Measurements from ENCODE around the gene UMODL1.
A peak's percentile ranks its signal among the peaks of the same experiment; 100 is the strongest.

Gene UMODL1

DNA sequence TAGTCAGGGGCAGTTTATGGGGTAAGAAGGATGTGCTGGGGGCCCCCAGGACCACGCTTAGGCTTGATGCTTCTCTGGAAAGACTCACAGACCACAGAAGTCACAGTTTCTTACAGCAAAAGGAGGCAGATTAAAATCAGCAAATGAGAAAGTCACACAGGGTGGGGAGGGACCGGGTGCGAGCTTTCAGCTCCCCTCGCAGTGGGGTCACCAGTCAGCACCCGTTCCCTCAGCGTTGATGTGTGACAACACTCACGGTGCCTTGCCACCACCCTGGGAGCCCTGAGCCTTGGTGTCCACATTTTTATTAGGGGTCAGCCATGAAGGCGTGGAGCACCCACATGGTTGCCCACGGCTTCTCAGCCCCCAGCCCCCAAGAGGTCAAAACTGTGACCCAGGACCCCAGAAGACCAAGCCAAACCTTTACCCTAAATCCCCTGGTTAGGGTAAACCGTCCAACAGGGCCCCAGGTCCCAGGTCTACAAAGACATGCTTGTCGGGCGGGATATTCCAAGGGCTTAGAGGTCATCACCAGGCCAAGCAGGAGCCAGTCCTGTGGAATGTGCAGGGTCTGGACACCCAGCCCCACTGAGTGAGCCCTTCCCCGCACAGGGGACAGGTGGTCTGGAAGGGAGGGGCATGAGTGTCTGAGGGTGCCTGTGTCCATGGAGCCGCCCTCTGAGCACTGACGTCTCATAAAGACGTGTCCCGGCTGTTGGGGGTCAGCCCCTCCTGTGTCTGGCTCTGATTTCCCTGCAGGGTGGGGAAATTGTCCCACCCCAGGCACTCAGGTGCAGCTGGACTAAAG is 83.3 kb downstream of the UMODL1 start:
- Mint-ChIP-seq H3K9me3 (no peaks in the 10 kb centered on the region), H3K27me3 (peaks cover 6% of the 10 kb centered on the region), H3K27ac (no peak overlapping the region), H3K4me3 (no peak overlapping the region), H3K4me1 (peaks cover 12% of the 10 kb centered on the region)
- ATAC-seq (no peak), DNase-seq (no peak)

DNA sequence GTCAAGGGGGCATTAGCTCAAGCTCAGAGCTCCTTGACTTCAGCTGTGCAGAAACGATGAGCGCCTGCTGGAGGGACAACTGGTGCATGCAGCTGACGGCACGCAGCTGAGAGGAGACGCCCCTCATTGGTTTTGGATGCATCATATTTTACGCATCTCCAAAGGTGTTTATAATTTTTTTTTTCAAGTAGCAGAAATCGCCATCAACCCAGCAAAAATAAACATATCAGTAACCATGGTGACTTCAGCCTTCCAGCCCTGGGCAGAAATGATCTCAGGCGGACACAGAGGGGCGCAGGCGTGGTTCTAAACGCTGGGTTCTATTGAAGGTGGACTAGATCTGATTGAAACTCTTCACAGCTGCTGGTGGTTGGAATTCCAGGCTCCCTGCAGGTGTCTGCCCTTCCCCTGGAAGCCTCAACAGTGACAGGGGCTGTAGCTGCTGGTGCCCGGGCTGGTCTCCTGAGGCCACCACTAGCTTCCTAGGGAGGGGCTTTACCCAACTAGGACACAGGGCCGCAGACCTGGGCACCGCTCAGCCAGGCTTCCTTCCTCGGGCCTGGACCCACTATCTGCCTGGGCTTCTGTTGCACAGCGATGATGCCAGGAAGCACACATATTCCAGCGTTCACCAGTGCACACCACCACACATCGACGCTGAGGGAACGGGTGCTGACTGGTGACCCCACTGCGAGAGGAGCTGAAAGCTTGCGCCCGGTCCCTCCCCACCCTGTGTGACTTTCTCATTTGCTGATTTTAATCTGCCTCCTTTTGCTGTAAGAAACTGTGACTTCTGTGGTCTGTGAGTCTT is 84.1 kb downstream of the UMODL1 start:
- Mint-ChIP-seq H3K4me3 (no peak overlapping the region), H3K9me3 (no peaks in the 10 kb centered on the region), H3K27me3 (peaks cover 6% of the 10 kb centered on the region), H3K4me1 (peaks cover 14% of the 10 kb centered on the region), H3K27ac (no peak overlapping the region)
- DNase-seq (no peak), ATAC-seq (no peak)

DNA sequence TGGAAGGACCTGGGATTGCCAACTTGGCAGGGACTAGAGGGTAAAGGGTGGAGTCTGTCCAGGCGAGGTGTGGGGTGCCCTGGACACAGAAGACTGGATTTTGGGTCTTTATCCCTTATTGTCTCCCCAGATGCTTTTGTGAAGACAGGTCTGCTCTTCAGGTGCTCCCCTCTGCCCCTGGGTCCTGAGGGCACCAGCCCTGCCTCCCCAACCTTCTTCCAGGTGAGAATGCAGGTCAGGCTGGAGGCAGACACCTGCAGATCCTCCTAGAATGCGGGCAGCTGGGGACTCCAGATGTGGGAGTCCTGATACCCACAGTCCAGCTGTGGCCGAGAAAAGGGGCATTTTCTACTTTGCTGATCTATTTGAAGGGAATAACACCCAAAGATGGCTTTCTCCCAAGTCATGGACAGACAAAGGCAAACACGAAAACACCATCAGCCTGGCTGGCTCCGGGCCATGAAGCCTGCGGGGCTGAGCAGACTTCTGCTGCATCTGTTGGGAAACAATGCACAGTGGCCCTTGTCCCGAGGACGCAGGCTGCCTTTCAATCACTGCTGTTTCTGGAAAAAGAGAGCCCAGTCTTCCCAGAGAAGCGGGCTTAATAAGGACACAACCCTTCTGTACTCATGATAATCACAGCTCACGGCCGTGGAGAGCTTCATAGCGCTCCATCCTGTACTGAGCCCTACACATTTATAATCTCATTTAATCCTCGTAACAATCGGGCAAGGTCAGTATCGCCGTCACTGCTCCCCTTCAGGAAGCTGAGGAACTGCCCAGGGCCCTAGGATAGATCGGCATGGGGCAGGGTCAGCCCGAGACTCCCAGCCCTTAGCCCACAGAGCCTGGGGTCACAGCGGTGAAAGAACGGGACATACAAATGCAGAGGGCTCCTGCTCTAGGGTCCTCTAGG is 85.8 kb downstream of the UMODL1 start:
- ATAC-seq (no peak), DNase-seq (no peak)
- H3K4me1 Mint-ChIP-seq, result peaks cover 31% of the 10 kb centered on the region
- H3K27ac Mint-ChIP-seq, result peak overlapping the region in 1 of 2 donors; percentile 21
- H3K9me3 Mint-ChIP-seq, result no peaks in the 10 kb centered on the region
- no peak overlapping the region for H3K4me3 Mint-ChIP-seq
- H3K27me3 Mint-ChIP-seq, result peaks cover 6% of the 10 kb centered on the region

DNA sequence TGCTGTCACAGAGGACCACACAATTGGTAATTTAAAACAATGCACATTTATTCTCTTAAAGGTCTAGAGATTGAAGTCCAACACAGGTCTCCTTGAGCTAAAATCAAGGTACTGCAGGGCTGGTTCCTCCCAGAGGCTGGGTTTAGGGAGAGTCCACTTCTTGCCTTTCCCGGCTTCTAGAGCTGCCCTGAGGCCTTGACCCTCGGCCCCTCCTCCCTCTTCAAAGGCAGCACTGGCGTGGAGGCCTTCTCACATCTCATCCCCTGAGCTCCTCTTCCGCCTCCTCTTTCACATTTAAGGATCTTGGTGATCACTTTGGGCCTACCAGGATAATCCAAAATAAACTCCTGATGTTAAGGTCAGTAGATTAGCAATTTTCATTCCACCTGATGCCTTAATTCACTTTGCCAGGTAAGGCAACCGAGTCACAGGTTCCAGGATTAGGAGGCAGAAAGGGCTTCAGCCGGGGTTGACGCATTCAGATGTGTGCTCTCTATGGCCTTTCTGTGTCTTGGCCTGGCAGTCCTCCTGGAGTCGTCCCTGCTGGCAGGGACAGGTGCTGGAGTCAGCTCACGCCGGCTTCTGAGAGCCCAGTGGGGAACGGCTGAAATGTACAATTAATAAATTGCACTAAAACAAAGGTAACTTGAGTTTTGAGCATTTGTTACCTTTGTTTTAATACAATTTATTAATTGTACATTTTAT is 86.6 kb downstream of the UMODL1 start:
- H3K4me1 Mint-ChIP-seq, result peaks cover 39% of the 10 kb centered on the region
- H3K27ac Mint-ChIP-seq, result no peak overlapping the region
- ATAC-seq (no peak), DNase-seq (no peak)
- no peaks in the 10 kb centered on the region for H3K9me3 Mint-ChIP-seq
- peaks cover 6% of the 10 kb centered on the region for H3K27me3 Mint-ChIP-seq
- H3K4me3 Mint-ChIP-seq, result no peak overlapping the region

DNA sequence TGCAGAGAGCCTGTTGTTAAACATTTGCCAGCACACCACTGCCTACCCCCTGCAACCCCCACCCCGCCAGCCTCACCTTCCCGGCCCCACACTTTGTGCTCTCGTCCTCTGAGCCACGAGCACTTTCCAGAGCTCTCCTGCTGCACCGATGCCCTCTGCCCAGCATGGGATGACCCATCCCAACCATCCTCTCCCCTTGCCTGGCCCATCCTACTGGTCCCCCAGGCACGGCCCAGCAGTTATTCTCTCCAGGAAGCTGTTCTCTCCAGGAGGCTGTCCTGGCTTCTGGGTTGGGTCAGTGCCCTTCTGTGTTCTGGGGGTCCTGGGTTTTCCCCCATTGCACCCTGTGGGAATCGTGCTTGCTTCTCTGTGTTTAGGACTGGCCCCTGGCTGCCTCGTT is 87.7 kb downstream of the UMODL1 start:
- Mint-ChIP-seq H3K4me1 (peaks cover 50% of the 10 kb centered on the region), H3K27me3 (peaks cover 6% of the 10 kb centered on the region), H3K9me3 (no peaks in the 10 kb centered on the region), H3K27ac (no peak overlapping the region), H3K4me3 (no peak overlapping the region)
- ATAC-seq (no peak), DNase-seq (no peak)

DNA sequence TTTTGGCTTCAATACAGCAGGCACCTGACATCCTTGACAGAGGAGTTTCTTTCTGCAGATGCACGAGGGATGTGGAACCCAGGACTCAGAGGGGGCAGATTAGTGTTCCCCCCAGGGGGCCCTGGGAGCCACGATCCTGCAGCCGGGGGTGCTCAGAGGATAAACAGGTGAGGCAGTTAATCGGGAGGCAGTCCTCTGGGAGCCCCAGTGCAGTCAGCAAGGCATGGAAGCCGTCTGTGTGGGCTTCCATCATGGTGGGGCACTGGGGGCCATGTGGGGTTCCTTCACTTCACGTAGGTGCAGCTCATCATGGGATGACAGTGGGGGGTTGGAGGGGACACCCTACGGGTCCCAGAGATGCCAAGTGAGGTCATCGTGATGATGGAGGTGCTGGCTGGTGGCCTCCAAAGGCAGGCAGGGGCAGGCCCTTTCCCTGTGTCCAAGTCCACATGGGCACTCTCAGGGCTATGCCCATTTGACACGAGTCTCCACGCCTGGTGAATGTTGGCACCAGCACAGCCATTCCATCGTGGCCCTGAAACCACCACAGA is 88.5 kb downstream of the UMODL1 start:
- DNase-seq (no peak), ATAC-seq (no peak)
- H3K27me3 Mint-ChIP-seq, result peaks cover 6% of the 10 kb centered on the region
- peaks cover 58% of the 10 kb centered on the region for H3K4me1 Mint-ChIP-seq
- H3K27ac Mint-ChIP-seq, result no peak overlapping the region
- no peak overlapping the region for H3K4me3 Mint-ChIP-seq
- no peaks in the 10 kb centered on the region for H3K9me3 Mint-ChIP-seq

DNA sequence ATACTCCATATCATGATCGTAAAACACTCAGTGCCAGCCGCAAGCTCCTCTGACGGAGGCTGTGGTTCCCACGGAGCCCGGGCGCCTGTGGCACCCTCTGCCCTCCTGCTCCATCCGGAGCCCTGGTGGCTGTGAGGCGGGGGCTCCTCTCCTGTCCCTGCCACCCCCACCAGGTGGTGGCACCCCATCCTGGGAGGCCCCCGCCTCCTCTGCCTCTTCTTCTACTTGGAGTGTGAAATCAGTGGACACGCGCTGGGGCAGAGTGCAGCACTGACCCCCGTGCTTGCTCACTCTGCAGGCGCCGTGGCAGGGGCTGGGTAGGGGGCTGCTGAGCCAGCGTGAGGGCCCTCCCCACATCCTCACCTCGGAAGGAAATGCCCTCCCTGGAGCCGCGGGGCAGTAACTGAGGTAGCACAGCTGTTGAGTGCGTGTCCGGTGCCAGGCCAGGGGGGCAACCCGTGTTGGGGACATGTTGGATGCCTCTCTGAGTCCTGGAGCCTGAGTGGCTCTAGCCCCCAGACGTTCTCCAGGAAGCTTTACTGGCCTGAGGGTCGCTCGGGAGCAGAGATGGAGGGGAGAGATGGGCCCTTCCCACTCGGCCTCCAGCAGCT is 89.1 kb downstream of the UMODL1 start:
- ATAC-seq (peak; percentile 27), DNase-seq (no peak)
- no peaks in the 10 kb centered on the region for H3K9me3 Mint-ChIP-seq
- peaks cover 59% of the 10 kb centered on the region for H3K4me1 Mint-ChIP-seq
- peak overlapping the region in 1 of 2 donors; percentile 17 for H3K4me3 Mint-ChIP-seq
- no peak overlapping the region for H3K27ac Mint-ChIP-seq
- peaks cover 6% of the 10 kb centered on the region for H3K27me3 Mint-ChIP-seq

DNA sequence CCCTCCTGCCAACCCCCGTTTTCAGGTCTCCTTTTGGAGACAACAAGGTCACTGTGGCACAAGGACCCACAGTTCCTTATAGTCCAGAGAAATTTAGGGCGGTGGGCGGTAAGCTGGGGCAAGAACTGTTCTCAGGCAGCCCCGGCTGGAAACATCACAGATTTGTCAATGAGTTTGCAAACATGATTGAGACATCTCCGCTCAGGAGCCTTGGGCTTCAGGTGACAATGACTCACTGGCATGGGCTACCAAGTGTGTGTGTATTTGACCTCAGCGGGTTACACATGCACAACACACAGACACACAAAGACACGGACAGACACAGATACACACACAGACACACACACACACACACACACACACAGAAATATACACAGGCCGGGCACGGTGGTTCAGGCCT is 89.6 kb downstream of the UMODL1 start:
- ATAC-seq, result no peak

DNA sequence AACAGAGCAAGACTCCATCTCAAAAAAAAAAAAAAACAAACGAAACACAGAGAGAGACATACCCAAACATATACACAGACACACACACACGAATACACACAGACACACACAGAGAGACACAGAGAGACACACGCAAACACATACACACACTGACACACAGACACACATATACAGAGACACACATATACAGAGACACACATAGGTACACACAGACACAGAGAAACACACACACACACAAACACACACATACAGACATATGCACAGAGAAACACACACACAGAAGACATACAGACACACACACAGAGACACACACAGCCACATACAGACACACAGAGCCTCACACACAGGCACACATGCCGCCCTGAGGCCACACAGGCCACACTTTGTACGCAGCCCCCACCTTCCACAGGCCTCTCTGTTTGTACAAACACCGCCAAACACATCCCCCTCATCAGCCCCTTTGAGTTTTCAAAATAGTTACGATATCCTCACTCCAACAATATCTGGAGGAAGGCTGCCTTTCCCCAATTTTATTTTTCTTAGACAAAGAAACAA is 90.4 kb downstream of the UMODL1 start:
- Mint-ChIP-seq H3K9me3 (no peaks in the 10 kb centered on the region), H3K4me3 (peak overlapping the region; percentile 20 to 31), H3K4me1 (peaks cover 59% of the 10 kb centered on the region), H3K27me3 (peaks cover 6% of the 10 kb centered on the region), H3K27ac (peak overlapping the region; percentile 16 to 54)
- ATAC-seq (peak; percentile 33), DNase-seq (no peak)

More for the DNA sequence above, 89.6 kb downstream of the UMODL1 start:
- H3K27ac Mint-ChIP-seq, result peak overlapping the region in 1 of 2 donors; percentile 36
- peak overlapping the region in 1 of 2 donors; percentile 38 for H3K4me3 Mint-ChIP-seq
- peaks cover 6% of the 10 kb centered on the region for H3K27me3 Mint-ChIP-seq
- H3K4me1 Mint-ChIP-seq, result peaks cover 59% of the 10 kb centered on the region
- no peaks in the 10 kb centered on the region for H3K9me3 Mint-ChIP-seq
- no peak for DNase-seq

DNA sequence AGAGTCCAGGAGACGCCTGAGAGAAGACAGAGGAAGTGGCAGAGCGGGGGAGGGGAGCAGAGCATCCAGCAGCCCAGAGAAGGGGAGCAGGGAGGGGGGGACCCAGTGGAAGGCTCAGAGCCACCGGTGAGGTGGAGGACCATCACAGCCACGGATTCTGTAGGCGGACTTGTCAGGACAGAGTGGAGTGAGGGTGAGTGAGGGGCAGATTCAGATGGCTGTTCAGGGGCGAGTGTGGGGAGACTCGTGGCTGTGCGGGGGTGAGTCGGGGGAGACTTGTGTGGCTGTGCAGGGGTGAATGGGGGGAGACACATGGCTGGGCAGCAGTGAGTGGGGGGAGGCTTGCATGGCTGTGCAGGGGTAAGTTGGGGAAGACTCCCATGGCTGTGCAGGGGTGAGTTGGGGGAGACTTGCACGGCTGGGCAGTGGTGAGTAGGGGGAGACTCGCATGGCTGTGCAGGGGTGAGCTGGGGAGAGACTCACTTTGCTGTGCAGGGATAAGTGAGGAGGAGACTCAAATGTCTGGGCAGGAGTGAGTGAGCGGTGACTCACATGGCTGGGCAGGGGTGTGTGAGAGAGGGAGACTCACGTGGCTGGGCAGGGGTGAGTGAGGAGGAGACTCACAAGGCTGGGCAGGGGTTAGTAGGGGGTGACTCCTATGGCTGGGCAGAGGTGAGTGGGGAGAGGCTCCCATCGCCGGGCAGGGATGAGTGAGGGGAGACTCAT is 91.0 kb downstream of the UMODL1 start:
- peak overlapping the region; percentile 54 to 82 for H3K27ac Mint-ChIP-seq
- H3K4me1 Mint-ChIP-seq, result peaks cover 59% of the 10 kb centered on the region
- ATAC-seq, result peak; percentile 33
- H3K27me3 Mint-ChIP-seq, result peaks cover 6% of the 10 kb centered on the region
- no peak for DNase-seq
- H3K4me3 Mint-ChIP-seq, result peak overlapping the region in 1 of 2 donors; percentile 20
- H3K9me3 Mint-ChIP-seq, result no peaks in the 10 kb centered on the region

DNA sequence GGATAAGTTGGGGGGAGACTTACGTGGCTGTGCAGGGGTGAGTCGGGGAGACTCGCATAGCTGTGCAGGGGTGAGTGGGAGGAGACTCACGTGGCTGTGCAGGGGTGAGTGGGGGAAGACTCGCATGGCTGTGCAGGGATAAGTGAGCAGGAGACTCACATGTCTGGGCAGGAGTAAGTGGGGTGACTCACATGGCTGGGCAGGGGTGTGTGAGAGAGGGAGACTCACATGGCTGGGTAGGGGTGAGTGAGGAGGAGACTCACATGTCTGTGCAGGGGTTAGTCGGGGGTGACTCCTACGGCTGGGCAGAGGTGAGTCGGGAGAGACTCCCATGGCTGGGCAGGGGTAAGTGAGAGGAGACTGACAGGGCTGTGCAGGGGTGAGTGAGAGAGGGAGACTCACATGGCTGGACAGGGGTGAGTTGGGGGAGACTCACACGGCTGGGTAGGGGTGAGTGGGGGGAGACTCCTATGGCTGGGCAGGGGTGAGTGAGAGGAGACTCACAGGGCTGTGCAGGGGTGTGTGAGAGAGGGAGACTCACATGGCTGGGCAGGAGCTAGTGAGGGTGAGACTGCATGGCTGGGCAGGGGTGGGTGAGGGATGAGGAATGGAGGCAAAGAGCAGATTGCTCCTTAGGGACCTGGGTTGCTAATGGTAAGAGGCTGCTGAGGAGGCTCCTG is 91.9 kb downstream of the UMODL1 start:
- no peaks in the 10 kb centered on the region for H3K9me3 Mint-ChIP-seq
- H3K4me3 Mint-ChIP-seq, result no peak overlapping the region
- DNase-seq (no peak), ATAC-seq (no peak)
- peaks cover 59% of the 10 kb centered on the region for H3K4me1 Mint-ChIP-seq
- peaks cover 6% of the 10 kb centered on the region for H3K27me3 Mint-ChIP-seq
- H3K27ac Mint-ChIP-seq, result peak overlapping the region; percentile 71 to 82

DNA sequence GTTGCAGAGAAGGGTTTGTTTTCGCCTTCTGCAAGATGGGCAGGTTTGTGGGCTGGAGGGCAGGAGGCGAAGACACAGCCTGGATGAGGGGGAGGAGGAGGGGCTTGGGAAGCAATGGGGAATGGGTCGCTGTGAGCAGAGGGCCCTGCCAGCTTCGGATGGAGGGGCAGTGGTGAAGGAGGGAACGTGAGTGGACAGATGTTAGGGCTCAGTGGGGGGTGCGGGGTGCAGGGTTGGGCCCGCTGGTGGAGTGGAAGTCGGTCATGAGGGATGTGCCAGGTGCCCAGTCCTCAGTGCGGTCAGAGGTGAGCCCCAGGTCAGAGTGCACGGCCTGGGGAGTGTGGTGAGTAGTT is 92.4 kb downstream of the UMODL1 start:
- Mint-ChIP-seq H3K9me3 (no peaks in the 10 kb centered on the region), H3K27ac (no peak overlapping the region), H3K27me3 (peaks cover 6% of the 10 kb centered on the region), H3K4me1 (peaks cover 59% of the 10 kb centered on the region), H3K4me3 (no peak overlapping the region)
- DNase-seq (no peak), ATAC-seq (no peak)
